Gastrocnemius medialis (tissue), 4 donors: Measurements from ENCODE around the gene PNLIPRP2. TPM values are rescaled to one million over a fixed set of nuclear protein-coding genes. Genes with fewer than 3 reads are reported as not detected.

Experiments
- ATAC-seq, 2 donors: fragments of 150-250 bp; one replicate each; pipeline ENCODE4 v1.9.1; 2016
- DNase-seq, 2 donors: peaks; one replicate each; pipeline ENCODE4 v3.0.0-alpha.2; 2019
- H3K27ac ChIP-seq, 4 donors: fragments of 200-600 bp; sonication (generic); 1 replicate in 1 of 4; 2 replicates in 3 of 4; pipeline ENCODE4 v1.5.1; 2016 to 2018; ENCODE audit warnings: mild to moderate bottlenecking in 2 of 4, moderate library complexity in 1 of 4
- H3K27me3 ChIP-seq, 3 donors: fragments of 200-600 bp; sonication (generic) in 2 of 3; 1 replicate in 1 of 3; 2 replicates in 2 of 3; pipeline versions ENCODE4 v1.5.1 to v1.6.0; 2016 to 2019; ENCODE audit warnings: mild to moderate bottlenecking in 1 of 3, moderate library complexity in 1 of 3
- H3K36me3 ChIP-seq, 2 donors: fragments of 200-600 bp; sonication (generic) in 1 of 2; one replicate each; pipeline ENCODE4 v1.5.1; 2017 to 2018
- H3K4me1 ChIP-seq, 2 donors: fragments of 200-600 bp; sonication (generic) in 1 of 2; one replicate each; pipeline ENCODE4 v1.5.1; 2016 to 2017; ENCODE audit warnings: mild to moderate bottlenecking in 2 of 2
- H3K4me3 ChIP-seq, 4 donors: fragments of 200-600 bp; sonication (generic) in 3 of 4; 1 replicate in 1 of 4; 2 replicates in 3 of 4; pipeline ENCODE4 v1.5.1; 2016 to 2019; ENCODE audit warnings: mild to moderate bottlenecking in 2 of 4
- H3K9me3 ChIP-seq, 3 donors: fragments of 200-600 bp; sonication (generic) in 2 of 3; 1 replicate in 1 of 3; 2 replicates in 2 of 3; pipeline ENCODE4 v1.5.1; 2016 to 2019
- CTCF ChIP-seq, 5 experiments: fragments of 450-650 bp in 3 of 5; fragments of 200-600 bp in 2 of 5; sonication (generic) in 2 of 5; IDR thresholded peaks in 4 of 5; conservative IDR thresholded peaks in 1 of 5; 1 replicate in 4 of 5; 2 replicates in 1 of 5; pipeline ENCODE4 v1.5.1; 2016 to 2019; ENCODE audit warnings: antibody characterized with exemption in 5 of 5, mild to moderate bottlenecking in 3 of 5, moderate library complexity in 3 of 5
- POLR2A ChIP-seq, 2 donors: fragments of 450-650 bp; IDR thresholded peaks; one replicate each; pipeline ENCODE4 v1.6.1; 2017; ENCODE audit warnings: antibody characterized with exemption in 2 of 2, mild to moderate bottlenecking in 2 of 2, moderate library complexity in 2 of 2
- in situ Hi-C, 4 donors: fragments of 200-750 bp; cut with MboI; loops; one replicate each; pipeline versions ENCODE4 v1.15.0 to v1.8.0; 2017; ENCODE audit warnings: low sequenced_read_pairs in 4 of 4
- intact Hi-C: fragments of 100-400 bp; cut with DNase I; formaldehyde crosslinking; loops from one replicate; pipeline ENCODE4 v1.15.1; 2023; ENCODE audit warnings: low total_unique reads
- total RNA-seq, 4 donors: library from RNA; depleted of rRNA; stranded (reverse); fragments of >200 nt; gene quantifications; one replicate each; pipeline versions ENCODE4 v1.1.0 to v1.2.3, GENCODE V29; 2016

PNLIPRP2 gene
- total RNA-seq, 4 donors from 2014 or later: not detected

DNA sequence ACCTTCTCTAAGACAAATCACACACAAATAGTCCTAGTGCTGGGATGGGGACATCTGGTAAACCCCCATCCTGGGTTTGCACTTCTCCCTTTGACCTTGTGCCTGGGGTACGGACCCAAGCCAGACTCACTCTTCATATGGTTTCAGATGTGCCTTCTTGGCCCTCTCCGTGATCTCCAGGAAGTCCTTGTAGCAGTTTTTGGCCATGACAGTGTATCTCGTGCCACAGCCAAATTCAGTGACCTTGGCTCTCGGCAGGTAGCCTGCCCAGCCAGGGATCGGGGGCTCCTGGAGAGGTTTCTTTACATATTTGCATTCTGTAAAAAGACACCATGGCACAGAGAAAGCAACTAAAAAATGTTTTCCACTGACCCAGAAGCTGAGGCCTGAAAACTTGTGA lies 43.9 kb downstream of the PNLIPRP2 start:
- Histone ChIP-seq H3K27me3 (peaks cover under 1 to 6% (median 3%) of the 10 kb centered on the region in 3 donors), H3K27ac (no peak overlapping the region), H3K4me3 (no peak overlapping the region), H3K36me3 (no peaks in the 10 kb centered on the region), H3K9me3 (no peaks in the 10 kb centered on the region), H3K4me1 (peaks cover 0 to 4% of the 10 kb centered on the region in 2 donors)
- in situ Hi-C loops: no loop called here
- intact Hi-C loops: no loop called here
- ATAC-seq: no peak
- DNase-seq: no peak
- TF ChIP-seq POLR2A (IDR thresholded peaks at IDR 0.05): no peak
- TF ChIP-seq CTCF (IDR thresholded peaks at IDR 0.05 in 4 of 5, conservative IDR thresholded peaks at IDR 0.05 in 1 of 5): no peak

DNA sequence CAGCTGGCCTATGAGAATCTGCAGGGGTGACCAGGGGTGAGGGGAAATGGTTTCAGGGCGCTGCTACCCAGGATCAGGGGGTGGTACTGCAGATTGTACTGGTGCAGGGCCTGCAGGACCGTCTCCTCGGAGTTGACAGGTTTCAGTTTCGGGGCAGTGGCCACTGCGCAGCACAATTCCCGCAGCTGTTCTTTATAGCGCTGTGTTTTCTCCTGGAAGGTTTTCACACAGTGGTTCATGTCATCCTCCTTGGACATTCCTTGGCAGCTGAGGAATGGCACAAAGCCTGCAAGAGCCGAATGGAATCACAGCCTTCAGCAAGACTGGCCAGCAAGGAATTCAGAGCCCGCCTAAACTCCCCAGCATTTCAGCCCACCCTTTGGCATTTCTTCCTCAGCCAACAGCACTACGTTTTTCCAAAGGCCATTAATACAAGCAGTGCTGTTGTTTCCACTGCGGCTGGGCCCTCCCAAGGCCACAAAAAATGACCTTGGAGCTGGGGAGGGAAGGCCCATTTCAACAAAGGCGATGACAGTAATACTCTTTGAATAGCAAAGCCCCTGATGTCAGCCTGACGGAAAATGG lies 44.9 kb downstream of the PNLIPRP2 start:
- in situ Hi-C loops: no loop called here
- Histone ChIP-seq H3K27ac (no peak overlapping the region), H3K4me3 (peak overlapping the region; percentile 17 to 49 (median 30)), H3K9me3 (no peaks in the 10 kb centered on the region), H3K4me1 (peaks cover 0 to 4% of the 10 kb centered on the region in 2 donors), H3K27me3 (peaks cover 3 to 13% (median 8%) of the 10 kb centered on the region in 3 donors), H3K36me3 (no peaks in the 10 kb centered on the region)
- DNase-seq: no peak
- no peak for TF ChIP-seq POLR2A (IDR thresholded peaks at IDR 0.05)
- TF ChIP-seq CTCF (IDR thresholded peaks at IDR 0.05 in 4 of 5, conservative IDR thresholded peaks at IDR 0.05 in 1 of 5): no peak
- peak; percentile 62 to 70 for ATAC-seq
- intact Hi-C loops: no loop called here

DNA sequence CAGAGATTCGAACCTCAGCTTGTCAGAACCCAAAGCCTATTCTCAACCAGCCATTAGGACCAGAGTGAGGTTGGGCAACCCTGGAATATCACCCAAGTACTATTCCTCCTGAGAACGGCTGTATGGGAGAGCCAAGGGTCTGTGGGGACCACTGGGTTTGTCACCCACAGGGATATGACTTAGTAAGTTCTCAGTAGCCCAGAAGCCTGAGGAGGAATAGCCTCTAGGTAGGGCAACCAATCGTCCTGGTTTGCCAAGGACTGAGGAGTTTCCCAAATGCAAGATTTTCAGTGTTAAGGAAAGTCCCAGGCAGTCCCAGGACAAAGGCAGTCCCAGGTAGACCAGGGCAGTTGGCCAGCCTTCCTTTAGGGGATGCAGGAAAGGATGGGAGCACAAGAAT lies 46.7 kb downstream of the PNLIPRP2 start:
- in situ Hi-C loops: no loop called here
- no peaks in the 10 kb centered on the region for H3K9me3 ChIP-seq
- intact Hi-C loops: no loop called here
- H3K4me3 ChIP-seq: no peak overlapping the region
- H3K27ac ChIP-seq: no peak overlapping the region
- H3K4me1 ChIP-seq: peaks cover 0 to 4% of the 10 kb centered on the region in 2 donors
- DNase-seq (no peak), ATAC-seq (no peak)
- no peaks in the 10 kb centered on the region for H3K36me3 ChIP-seq
- TF ChIP-seq POLR2A (IDR thresholded peaks at IDR 0.05): no peak
- no peak for TF ChIP-seq CTCF (IDR thresholded peaks at IDR 0.05 in 4 of 5, conservative IDR thresholded peaks at IDR 0.05 in 1 of 5)
- H3K27me3 ChIP-seq: peaks cover 3 to 10% (median 8%) of the 10 kb centered on the region in 3 donors

DNA sequence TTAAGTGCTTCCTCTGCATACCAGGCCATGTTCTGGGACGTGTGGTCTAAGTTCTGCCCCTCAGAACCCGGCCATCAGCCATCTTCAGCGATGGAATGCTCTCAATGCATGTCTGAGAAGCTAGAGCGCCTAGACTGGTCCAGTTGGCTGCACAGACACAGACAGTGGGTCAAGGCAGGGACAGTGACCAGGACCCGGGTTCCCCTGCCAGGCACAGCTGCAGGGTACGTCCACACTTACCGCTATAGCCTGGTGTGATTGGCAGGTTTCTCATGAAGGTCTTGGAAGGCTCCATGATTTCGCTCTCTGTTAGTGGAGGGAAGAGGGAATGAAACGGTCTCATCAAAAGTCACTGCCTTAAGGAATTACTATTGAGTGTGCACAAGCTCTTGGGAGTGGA lies 47.3 kb downstream of the PNLIPRP2 start:
- no peaks in the 10 kb centered on the region for H3K36me3 ChIP-seq
- in situ Hi-C loops: no loop called here
- intact Hi-C loops: no loop called here
- H3K27me3 ChIP-seq: peaks cover 3 to 9% (median 8%) of the 10 kb centered on the region in 3 donors
- DNase-seq (no peak), ATAC-seq (no peak)
- H3K4me1 ChIP-seq: peaks cover 0 to 4% of the 10 kb centered on the region in 2 donors
- TF ChIP-seq POLR2A (IDR thresholded peaks at IDR 0.05) (no peak), CTCF (IDR thresholded peaks at IDR 0.05 in 4 of 5, conservative IDR thresholded peaks at IDR 0.05 in 1 of 5) (no peak)
- no peak overlapping the region for H3K27ac ChIP-seq
- no peak overlapping the region for H3K4me3 ChIP-seq
- no peaks in the 10 kb centered on the region for H3K9me3 ChIP-seq

DNA sequence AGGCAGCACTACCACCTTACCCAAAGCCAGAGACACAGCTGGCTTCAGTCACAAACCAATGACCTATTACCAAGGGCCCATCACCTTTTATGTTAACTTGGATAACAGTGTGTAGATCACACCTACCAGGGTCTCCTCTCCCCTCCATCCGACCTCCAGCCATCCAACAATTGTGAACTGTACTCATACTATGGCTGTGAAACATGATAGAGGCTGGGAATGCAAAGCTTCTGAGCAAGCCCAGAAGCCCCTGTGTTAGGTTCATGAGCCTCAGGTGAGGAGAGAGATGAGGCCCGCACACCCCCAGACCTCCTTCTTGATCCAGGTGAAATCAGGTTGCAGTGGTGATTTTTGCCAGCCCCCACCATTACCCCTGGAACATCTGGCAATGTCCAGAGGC lies 47.7 kb downstream of the PNLIPRP2 start:
- no peak for ATAC-seq
- DNase-seq: no peak
- Histone ChIP-seq H3K4me1 (peaks cover 0 to 4% of the 10 kb centered on the region in 2 donors), H3K27me3 (peaks cover 3 to 9% (median 8%) of the 10 kb centered on the region in 3 donors), H3K4me3 (no peak overlapping the region), H3K36me3 (no peaks in the 10 kb centered on the region), H3K27ac (no peak overlapping the region), H3K9me3 (no peaks in the 10 kb centered on the region)
- TF ChIP-seq POLR2A (IDR thresholded peaks at IDR 0.05): no peak
- no peak for TF ChIP-seq CTCF (IDR thresholded peaks at IDR 0.05 in 4 of 5, conservative IDR thresholded peaks at IDR 0.05 in 1 of 5)
- intact Hi-C loops: no loop called here
- in situ Hi-C loops: no loop called here
